22Rv1 (cell line): Measurements from ENCODE around the gene HMG20B.

ENCODE experiments used
- CTCF ChIP-seq: fragments of 450-650 bp; IDR thresholded peaks from 2 replicates; pipeline ENCODE4 v1.5.1; 2017; ENCODE audit warnings: mild to moderate bottlenecking
- ZFX ChIP-seq: fragments of 450-650 bp; IDR thresholded peaks from 2 replicates; pipeline ENCODE4 v1.6.1; 2017; ENCODE audit warnings: antibody characterized with exemption, borderline replicate concordance

- TF ChIP-seq CTCF (no peak), ZFX (no peak)
Observed at GRCh38 chr19:3556423-3556977, 16.2 kb upstream of the HMG20B start.
